Activated T-cell treated with anti-CD3 and anti-CD28 coated beads, Interleukin-2, amount 50 U/mL, for 24 hours (primary cell): ENCODE results near the gene SCCPDH.

Experiments
- DNase-seq: peaks from one replicate; pipeline ENCODE4 v3.0.0-alpha.2; 2020
- H3K27ac Mint-ChIP-seq: 2 replicates; pipeline ENCODE4 v1.8.0; 2020; ENCODE audit warnings: mild to moderate bottlenecking, mixed read lengths
- H3K27me3 Mint-ChIP-seq: 2 replicates; pipeline ENCODE4 v1.8.0; 2020; ENCODE audit warnings: mixed read lengths
- H3K36me3 Mint-ChIP-seq: 2 replicates; pipeline ENCODE4 v1.8.0; 2020; ENCODE audit warnings: low read depth, mixed read lengths
- H3K4me1 Mint-ChIP-seq: 2 replicates; pipeline ENCODE4 v1.8.0; 2020; ENCODE audit warnings: low read depth, mixed read lengths
- H3K4me3 Mint-ChIP-seq: 2 replicates; pipeline ENCODE4 v1.8.0; 2020; ENCODE audit warnings: mild to moderate bottlenecking, moderate library complexity, mixed read lengths
- H3K9me3 Mint-ChIP-seq: 2 replicates; pipeline ENCODE4 v1.8.0; 2020; ENCODE audit warnings: mixed read lengths

The SCCPDH gene

GRCh38 chr1:246779561-246780175 is 55.5 kb downstream of the SCCPDH start:
- H3K27ac Mint-ChIP-seq, result no peak overlapping the region
- peaks cover 11% of the 10 kb centered on the region for H3K36me3 Mint-ChIP-seq

GRCh38 chr1:246780264-246780663 is 56.1 kb downstream of the SCCPDH start:
- Mint-ChIP-seq H3K9me3 (no peaks in the 10 kb centered on the region), H3K4me1 (peaks cover 22% of the 10 kb centered on the region), H3K36me3 (peaks cover 10% of the 10 kb centered on the region), H3K27me3 (no peaks in the 10 kb centered on the region), H3K27ac (no peak overlapping the region), H3K4me3 (no peak overlapping the region)
- no peak for DNase-seq

More at GRCh38 chr1:246779561-246780175, 55.5 kb downstream of the SCCPDH start:
- no peak for DNase-seq
- no peaks in the 10 kb centered on the region for H3K9me3 Mint-ChIP-seq
- H3K4me1 Mint-ChIP-seq, result peaks cover 16% of the 10 kb centered on the region
- no peak overlapping the region for H3K4me3 Mint-ChIP-seq
- H3K27me3 Mint-ChIP-seq, result no peaks in the 10 kb centered on the region

GRCh38 chr1:246781212-246781611 is 57.0 kb downstream of the SCCPDH start:
- Mint-ChIP-seq H3K36me3 (peaks cover 4% of the 10 kb centered on the region), H3K4me3 (no peak overlapping the region), H3K4me1 (peaks cover 22% of the 10 kb centered on the region), H3K27me3 (no peaks in the 10 kb centered on the region), H3K27ac (no peak overlapping the region), H3K9me3 (no peaks in the 10 kb centered on the region)
- no peak for DNase-seq

- H3K9me3 Mint-ChIP-seq, result no peaks in the 10 kb centered on the region
- no peaks in the 10 kb centered on the region for H3K27me3 Mint-ChIP-seq
- H3K36me3 Mint-ChIP-seq, result no peaks in the 10 kb centered on the region
- DNase-seq, result no peak
- H3K27ac Mint-ChIP-seq, result no peak overlapping the region
- peaks cover 22% of the 10 kb centered on the region for H3K4me1 Mint-ChIP-seq
- H3K4me3 Mint-ChIP-seq, result no peak overlapping the region
Measured at GRCh38 chr1:246782120-246782900, 58.1 kb downstream of the SCCPDH start.

- Mint-ChIP-seq H3K36me3 (no peaks in the 10 kb centered on the region), H3K4me1 (peaks cover 27% of the 10 kb centered on the region), H3K27ac (no peak overlapping the region), H3K4me3 (no peak overlapping the region), H3K27me3 (peaks cover 15% of the 10 kb centered on the region), H3K9me3 (no peaks in the 10 kb centered on the region)
- no peak for DNase-seq
Measured at GRCh38 chr1:246784621-246785493, 60.6 kb downstream of the SCCPDH start.

GRCh38 chr1:246785494-246786111 is 61.4 kb downstream of the SCCPDH start:
- H3K4me3 Mint-ChIP-seq, result no peak overlapping the region
- no peaks in the 10 kb centered on the region for H3K9me3 Mint-ChIP-seq
- H3K4me1 Mint-ChIP-seq, result peaks cover 27% of the 10 kb centered on the region
- H3K27me3 Mint-ChIP-seq, result peaks cover 22% of the 10 kb centered on the region
- H3K27ac Mint-ChIP-seq, result no peak overlapping the region
- H3K36me3 Mint-ChIP-seq, result no peaks in the 10 kb centered on the region
- DNase-seq, result no peak

GRCh38 chr1:246786606-246787238 is 62.5 kb downstream of the SCCPDH start:
- no peaks in the 10 kb centered on the region for H3K36me3 Mint-ChIP-seq
- H3K4me3 Mint-ChIP-seq, result no peak overlapping the region
- no peak overlapping the region for H3K27ac Mint-ChIP-seq
- no peak for DNase-seq
- no peaks in the 10 kb centered on the region for H3K9me3 Mint-ChIP-seq
- H3K4me1 Mint-ChIP-seq, result peaks cover 27% of the 10 kb centered on the region
- H3K27me3 Mint-ChIP-seq, result peaks cover 25% of the 10 kb centered on the region

GRCh38 chr1:246787781-246788513 is 63.7 kb downstream of the SCCPDH start:
- Mint-ChIP-seq H3K27ac (no peak overlapping the region), H3K4me3 (no peak overlapping the region), H3K36me3 (no peaks in the 10 kb centered on the region), H3K27me3 (peaks cover 27% of the 10 kb centered on the region), H3K9me3 (no peaks in the 10 kb centered on the region), H3K4me1 (peaks cover 18% of the 10 kb centered on the region)
- no peak for DNase-seq

- H3K27ac Mint-ChIP-seq, result no peak overlapping the region
- peak overlapping the region; percentile 35 for H3K4me3 Mint-ChIP-seq
- H3K9me3 Mint-ChIP-seq, result no peaks in the 10 kb centered on the region
- no peaks in the 10 kb centered on the region for H3K36me3 Mint-ChIP-seq
- peaks cover 18% of the 10 kb centered on the region for H3K4me1 Mint-ChIP-seq
- no peak for DNase-seq
- H3K27me3 Mint-ChIP-seq, result peaks cover 29% of the 10 kb centered on the region
Measured at GRCh38 chr1:246788895-246789338, 64.7 kb downstream of the SCCPDH start.

GRCh38 chr1:246789454-246790339 is 65.5 kb downstream of the SCCPDH start:
- Mint-ChIP-seq H3K27ac (no peak overlapping the region), H3K36me3 (no peaks in the 10 kb centered on the region)
- no peak for DNase-seq

GRCh38 chr1:246790364-246790763 is 66.2 kb downstream of the SCCPDH start:
- Mint-ChIP-seq H3K36me3 (no peaks in the 10 kb centered on the region), H3K4me1 (peaks cover 5% of the 10 kb centered on the region), H3K9me3 (no peaks in the 10 kb centered on the region), H3K27ac (no peak overlapping the region), H3K4me3 (no peak overlapping the region), H3K27me3 (peaks cover 29% of the 10 kb centered on the region)
- no peak for DNase-seq

More at GRCh38 chr1:246789454-246790339, 65.5 kb downstream of the SCCPDH start:
- Mint-ChIP-seq H3K9me3 (no peaks in the 10 kb centered on the region), H3K27me3 (peaks cover 29% of the 10 kb centered on the region), H3K4me1 (peaks cover 11% of the 10 kb centered on the region), H3K4me3 (no peak overlapping the region)

- DNase-seq, result no peak
- Mint-ChIP-seq H3K27me3 (peaks cover 29% of the 10 kb centered on the region), H3K4me1 (peaks cover 5% of the 10 kb centered on the region), H3K9me3 (no peaks in the 10 kb centered on the region), H3K4me3 (no peak overlapping the region), H3K36me3 (no peaks in the 10 kb centered on the region), H3K27ac (no peak overlapping the region)
Measured at GRCh38 chr1:246790833-246791232, 66.6 kb downstream of the SCCPDH start.
